Parathyroid adenoma (tissue), 2 donors: ENCODE measurements around the gene IFNGR1.

Experiments used
- H2AFZ ChIP-seq: fragments of 300-600 bp; sonication (generic); one replicate; pipeline ENCODE4 v1.7.0; 2017; ENCODE audit warnings: antibody characterized with exemption, mild to moderate bottlenecking
- H3K27ac ChIP-seq: fragments of 300-600 bp; sonication (generic); one replicate; pipeline ENCODE4 v1.7.0; 2017
- H3K27me3 ChIP-seq: fragments of 300-600 bp; sonication (generic); one replicate; pipeline ENCODE4 v1.7.0; 2017; ENCODE audit warnings: low read length; ENCODE audit not compliant: control insufficient read depth, insufficient read depth
- H3K36me3 ChIP-seq: fragments of 300-600 bp; sonication (generic); one replicate; pipeline ENCODE4 v1.7.0; 2017; ENCODE audit warnings: low read length; ENCODE audit not compliant: control insufficient read depth, insufficient read depth
- H3K4me1 ChIP-seq: fragments of 300-600 bp; sonication (generic); one replicate; pipeline ENCODE4 v1.7.0; 2017; ENCODE audit warnings: control low read depth
- H3K4me2 ChIP-seq: fragments of 300-600 bp; sonication (generic); one replicate; pipeline ENCODE4 v1.7.0; 2017; ENCODE audit warnings: low read length
- H3K4me3 ChIP-seq: fragments of 300-600 bp; sonication (generic); one replicate; pipeline ENCODE4 v1.7.0; 2017; ENCODE audit warnings: low read depth, low read length
- H3K79me2 ChIP-seq: fragments of 300-600 bp; sonication (generic); one replicate; pipeline ENCODE4 v1.7.0; 2017; ENCODE audit warnings: control low read depth
- H3K9ac ChIP-seq: fragments of 300-600 bp; sonication (generic); one replicate; pipeline ENCODE4 v1.7.0; 2017; ENCODE audit warnings: mild to moderate bottlenecking
- H3K9me3 ChIP-seq: fragments of 300-600 bp; sonication (generic); one replicate; pipeline ENCODE4 v1.7.0; 2017; ENCODE audit warnings: low read length; ENCODE audit not compliant: control insufficient read depth
- TF ChIP-seq, protein P1 (sequence below): fragments of 300-600 bp; sonication (generic); IDR thresholded peaks from one replicate; pipeline ENCODE4 v1.7.0; 2017; ENCODE audit warnings: antibody characterized with exemption, mild to moderate bottlenecking
- donor health status: primary hyperparathyroidism.

IFNGR1 gene

DNA sequence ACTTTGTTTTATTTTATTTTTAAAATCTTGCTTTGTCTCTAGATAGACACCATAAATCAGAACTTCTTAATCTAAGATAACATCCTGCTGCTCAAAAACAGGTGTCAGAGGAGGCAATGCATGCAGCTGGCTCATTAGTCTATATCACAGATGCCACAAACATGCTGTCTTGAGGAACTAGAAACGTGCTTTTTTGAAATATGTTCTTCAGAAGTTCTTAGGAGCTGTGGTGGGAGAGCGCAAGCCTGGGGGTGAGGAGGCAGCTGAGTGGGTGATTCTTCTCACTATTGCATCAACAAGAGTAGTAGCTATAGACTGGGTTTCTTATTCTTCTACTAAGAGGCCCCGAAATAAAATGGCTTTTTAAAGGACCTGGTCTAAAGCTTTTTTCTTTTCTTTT is 69.1 kb downstream of the IFNGR1 start:
- Histone ChIP-seq H2AFZ (no peak overlapping the region), H3K9me3 (no peaks in the 10 kb centered on the region), H3K36me3 (no peaks in the 10 kb centered on the region), H3K27me3 (no peaks in the 10 kb centered on the region), H3K4me2 (no peak overlapping the region), H3K4me3 (no peak overlapping the region), H3K79me2 (no peaks in the 10 kb centered on the region), H3K27ac (no peak overlapping the region), H3K4me1 (no peaks in the 10 kb centered on the region), H3K9ac (no peak overlapping the region)
- TF ChIP-seq, protein P1, sequence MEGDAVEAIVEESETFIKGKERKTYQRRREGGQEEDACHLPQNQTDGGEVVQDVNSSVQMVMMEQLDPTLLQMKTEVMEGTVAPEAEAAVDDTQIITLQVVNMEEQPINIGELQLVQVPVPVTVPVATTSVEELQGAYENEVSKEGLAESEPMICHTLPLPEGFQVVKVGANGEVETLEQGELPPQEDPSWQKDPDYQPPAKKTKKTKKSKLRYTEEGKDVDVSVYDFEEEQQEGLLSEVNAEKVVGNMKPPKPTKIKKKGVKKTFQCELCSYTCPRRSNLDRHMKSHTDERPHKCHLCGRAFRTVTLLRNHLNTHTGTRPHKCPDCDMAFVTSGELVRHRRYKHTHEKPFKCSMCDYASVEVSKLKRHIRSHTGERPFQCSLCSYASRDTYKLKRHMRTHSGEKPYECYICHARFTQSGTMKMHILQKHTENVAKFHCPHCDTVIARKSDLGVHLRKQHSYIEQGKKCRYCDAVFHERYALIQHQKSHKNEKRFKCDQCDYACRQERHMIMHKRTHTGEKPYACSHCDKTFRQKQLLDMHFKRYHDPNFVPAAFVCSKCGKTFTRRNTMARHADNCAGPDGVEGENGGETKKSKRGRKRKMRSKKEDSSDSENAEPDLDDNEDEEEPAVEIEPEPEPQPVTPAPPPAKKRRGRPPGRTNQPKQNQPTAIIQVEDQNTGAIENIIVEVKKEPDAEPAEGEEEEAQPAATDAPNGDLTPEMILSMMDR = no peak

DNA sequence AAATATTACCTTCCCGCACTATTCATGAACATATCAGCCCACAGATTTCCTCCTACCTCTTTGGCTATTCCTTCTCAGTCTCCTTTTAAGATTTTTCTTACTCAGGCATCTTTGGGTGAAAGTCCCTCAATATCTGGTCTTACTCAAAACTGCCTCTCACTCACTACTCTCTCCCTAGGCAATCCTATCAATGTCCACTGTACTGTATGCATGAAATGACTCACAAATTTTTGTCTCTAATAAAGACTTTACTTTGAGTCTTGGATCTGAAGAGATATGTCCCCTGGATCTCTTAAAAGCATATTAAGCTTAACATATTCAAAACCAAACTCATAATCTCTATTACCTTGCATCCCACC is 70.2 kb downstream of the IFNGR1 start:
- H3K27ac ChIP-seq = no peak overlapping the region

DNA sequence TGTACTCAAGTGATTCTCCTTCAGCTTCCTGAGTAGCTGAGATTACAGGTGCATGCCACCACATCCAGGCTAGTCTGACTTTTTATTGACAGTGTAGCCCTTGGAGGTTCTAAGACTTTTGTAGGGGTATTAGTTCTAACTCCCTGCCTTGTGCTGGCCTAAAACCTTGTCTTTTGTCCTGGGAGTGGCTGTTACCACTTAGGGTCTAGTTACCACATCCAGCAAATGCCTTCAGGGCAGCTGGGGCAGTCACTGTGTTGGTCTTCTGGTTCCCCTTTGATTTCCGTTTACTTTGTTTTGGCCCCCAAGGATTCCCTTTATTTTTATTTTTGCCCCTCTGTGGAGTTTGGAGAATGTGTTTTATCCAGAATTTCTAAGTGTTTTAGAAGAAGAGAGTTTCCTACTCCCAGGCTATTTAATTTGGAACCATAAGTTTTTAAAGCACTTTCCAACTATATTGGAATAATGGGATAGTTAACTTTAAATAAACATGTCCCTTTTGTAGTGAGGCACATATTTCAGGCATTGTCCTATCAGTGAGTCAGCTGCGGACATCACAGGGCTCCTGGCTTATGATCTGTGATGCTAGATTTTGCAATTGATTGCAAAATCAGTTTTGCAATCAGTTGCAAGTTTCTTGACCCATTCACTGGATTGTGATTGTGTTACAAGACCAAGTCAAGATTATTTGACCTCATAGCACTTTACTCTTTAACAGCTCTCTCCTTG is 70.7 kb downstream of the IFNGR1 start:
- H3K27ac ChIP-seq = no peak overlapping the region
- no peak overlapping the region for H2AFZ ChIP-seq
- H3K9ac ChIP-seq = no peak overlapping the region
- no peaks in the 10 kb centered on the region for H3K27me3 ChIP-seq
- H3K4me2 ChIP-seq = no peak overlapping the region
- no peaks in the 10 kb centered on the region for H3K9me3 ChIP-seq
- no peak overlapping the region for H3K4me3 ChIP-seq
- TF ChIP-seq, protein P1 = no peak
- H3K79me2 ChIP-seq = no peaks in the 10 kb centered on the region
- no peaks in the 10 kb centered on the region for H3K36me3 ChIP-seq
- no peaks in the 10 kb centered on the region for H3K4me1 ChIP-seq

More for the DNA sequence above, 70.2 kb downstream of the IFNGR1 start:
- H3K27me3 ChIP-seq = no peaks in the 10 kb centered on the region
- no peaks in the 10 kb centered on the region for H3K79me2 ChIP-seq
- H3K4me2 ChIP-seq = no peak overlapping the region
- H3K4me1 ChIP-seq = no peaks in the 10 kb centered on the region
- TF ChIP-seq, protein P1 = no peak
- H2AFZ ChIP-seq = no peak overlapping the region
- H3K4me3 ChIP-seq = no peak overlapping the region
- no peaks in the 10 kb centered on the region for H3K36me3 ChIP-seq
- no peak overlapping the region for H3K9ac ChIP-seq
- H3K9me3 ChIP-seq = no peaks in the 10 kb centered on the region
